ENCODE data around the gene ACAN. TPM values are rescaled to one million over a fixed set of nuclear protein-coding genes. Genes with fewer than 3 reads are reported as not detected.

The ACAN gene
- total RNA-seq, 2 experiments from 2014 or later, result not detected

DNA sequence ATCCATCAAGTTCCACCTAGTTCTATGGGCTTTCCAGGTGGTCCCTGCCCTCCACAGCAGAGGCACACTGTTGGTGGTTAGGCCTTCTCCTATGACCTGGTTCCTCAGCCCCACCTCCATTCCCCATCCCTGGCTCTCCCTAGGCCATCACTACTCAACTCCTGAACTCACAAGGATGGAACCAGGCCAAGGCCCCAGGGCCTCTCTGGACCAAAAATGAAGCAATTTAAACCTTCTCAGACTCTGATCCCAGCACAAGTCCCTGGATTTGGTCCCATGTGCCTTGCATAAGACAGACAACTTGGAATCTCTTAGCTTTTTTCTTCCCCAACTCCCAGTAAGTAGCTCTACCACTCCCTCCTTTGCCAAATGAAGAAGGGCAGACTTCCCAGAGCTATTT is 14.4 kb upstream of the ACAN start:
- H3K9me3 Mint-ChIP-seq, result no peaks in the 10 kb centered on the region
- H3K36me3 Mint-ChIP-seq (ENCODE audit: low read depth), result no peaks in the 10 kb centered on the region
- CTCF ChIA-PET, result no interaction called here
- DNase-seq, result no peak
- H3K4me1 Mint-ChIP-seq (ENCODE audit: low read depth), result no peaks in the 10 kb centered on the region
- H3K27ac Mint-ChIP-seq, result no peak overlapping the region
- H3K4me3 Mint-ChIP-seq, result no peak overlapping the region
- H3K27me3 Mint-ChIP-seq (ENCODE audit: low read depth), result peaks cover 17% of the 10 kb centered on the region
- intact Hi-C loops (cut with micrococcal nuclease), result no loop called here

- Mint-ChIP-seq H3K27me3 (ENCODE audit: low read depth) (peaks cover 24% of the 10 kb centered on the region), H3K9me3 (no peaks in the 10 kb centered on the region), H3K4me3 (no peak overlapping the region), H3K36me3 (ENCODE audit: low read depth) (no peaks in the 10 kb centered on the region), H3K4me1 (ENCODE audit: low read depth) (no peaks in the 10 kb centered on the region), H3K27ac (no peak overlapping the region)
- intact Hi-C loops (cut with micrococcal nuclease), result no loop called here
- DNase-seq, result no peak
- CTCF ChIA-PET, result no interaction called here
Observed at GRCh38 chr15:88790486-88790885, 12.8 kb upstream of the ACAN start.

DNA sequence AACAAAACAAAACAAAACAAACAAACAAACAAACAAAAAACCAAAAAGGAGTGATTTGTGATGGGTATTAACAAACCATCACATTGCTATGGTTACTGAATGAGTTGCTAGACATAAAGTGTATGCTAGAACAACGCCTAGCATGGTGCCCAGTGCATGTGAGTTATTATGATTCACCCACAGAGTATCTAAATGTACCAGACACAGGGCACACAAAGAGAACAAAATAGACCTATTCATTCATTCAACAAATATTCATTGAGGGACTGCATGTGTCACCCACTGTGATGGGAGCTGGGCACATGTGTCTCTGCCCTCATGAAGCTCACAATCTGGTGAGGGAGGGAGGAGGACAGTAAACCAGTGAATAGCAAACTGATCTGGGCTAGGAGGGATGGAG is 11.6 kb upstream of the ACAN start:
- Mint-ChIP-seq H3K4me3 (no peak overlapping the region), H3K27ac (no peak overlapping the region), H3K36me3 (ENCODE audit: low read depth) (no peaks in the 10 kb centered on the region), H3K9me3 (no peaks in the 10 kb centered on the region), H3K4me1 (ENCODE audit: low read depth) (no peaks in the 10 kb centered on the region), H3K27me3 (ENCODE audit: low read depth) (peaks cover 25% of the 10 kb centered on the region)
- CTCF ChIA-PET, result interaction anchor here (0.6 to 2.1 kb wide), 2 partner anchors 11 to 12 kb away, joined by 3 to 4 read pairs; partner anchors contain the start of gene ACAN
- DNase-seq, result no peak
- intact Hi-C loops (cut with micrococcal nuclease), result no loop called here

- no peak overlapping the region for H3K4me3 Mint-ChIP-seq
- intact Hi-C loops (cut with micrococcal nuclease), result no loop called here
- H3K4me1 Mint-ChIP-seq (ENCODE audit: low read depth), result no peaks in the 10 kb centered on the region
- no peaks in the 10 kb centered on the region for H3K36me3 Mint-ChIP-seq (ENCODE audit: low read depth)
- no peak overlapping the region for H3K27ac Mint-ChIP-seq
- peaks cover 26% of the 10 kb centered on the region for H3K27me3 Mint-ChIP-seq (ENCODE audit: low read depth)
- no peak for DNase-seq
- CTCF ChIA-PET, result interaction anchor here (2.1 kb wide), 1 partner anchor 11 kb away, joined by 4 read pairs; the partner anchor contains the start of gene ACAN
- no peaks in the 10 kb centered on the region for H3K9me3 Mint-ChIP-seq
Observed at GRCh38 chr15:88792342-88793282, 10.6 kb upstream of the ACAN start.

- Mint-ChIP-seq H3K4me3 (no peak overlapping the region), H3K36me3 (ENCODE audit: low read depth) (no peaks in the 10 kb centered on the region), H3K9me3 (no peaks in the 10 kb centered on the region), H3K4me1 (ENCODE audit: low read depth) (no peaks in the 10 kb centered on the region), H3K27me3 (ENCODE audit: low read depth) (peaks cover 36% of the 10 kb centered on the region), H3K27ac (no peak overlapping the region)
- DNase-seq, result no peak
- CTCF ChIA-PET, result interaction anchor here (2.1 kb wide), 1 partner anchor 9 kb away, joined by 4 read pairs; the partner anchor contains the start of gene ACAN
- intact Hi-C loops (cut with micrococcal nuclease), result no loop called here
Observed at GRCh38 chr15:88794001-88794400, 9.2 kb upstream of the ACAN start.

- intact Hi-C loops (cut with micrococcal nuclease), result no loop called here
- H3K4me1 Mint-ChIP-seq (ENCODE audit: low read depth), result peaks cover 5% of the 10 kb centered on the region
- CTCF ChIA-PET, result interaction anchor here (0.6 to 0.8 kb wide), 3 partner anchors 7 to 98 kb away, joined by 3 to 4 read pairs (median 3); partner anchors contain the start of gene HAPLN3
- H3K36me3 Mint-ChIP-seq (ENCODE audit: low read depth), result no peaks in the 10 kb centered on the region
- no peak overlapping the region for H3K4me3 Mint-ChIP-seq
- DNase-seq, result no peak
- H3K27me3 Mint-ChIP-seq (ENCODE audit: low read depth), result peaks cover 47% of the 10 kb centered on the region
- H3K9me3 Mint-ChIP-seq, result no peaks in the 10 kb centered on the region
- H3K27ac Mint-ChIP-seq, result no peak overlapping the region
Observed at GRCh38 chr15:88797663-88798339, 5.4 kb upstream of the ACAN start.

- Mint-ChIP-seq H3K27ac (no peak overlapping the region), H3K9me3 (no peaks in the 10 kb centered on the region), H3K4me3 (no peak overlapping the region), H3K4me1 (ENCODE audit: low read depth) (peaks cover 5% of the 10 kb centered on the region), H3K27me3 (ENCODE audit: low read depth) (peaks cover 46% of the 10 kb centered on the region), H3K36me3 (ENCODE audit: low read depth) (no peaks in the 10 kb centered on the region)
- intact Hi-C loops (cut with micrococcal nuclease), result no loop called here
- DNase-seq, result no peak
- CTCF ChIA-PET, result no interaction called here
Observed at GRCh38 chr15:88799341-88799740, 3.9 kb upstream of the ACAN start.

- H3K9me3 Mint-ChIP-seq, result no peaks in the 10 kb centered on the region
- intact Hi-C loops (cut with micrococcal nuclease), result no loop called here
- no peaks in the 10 kb centered on the region for H3K36me3 Mint-ChIP-seq (ENCODE audit: low read depth)
- CTCF ChIA-PET, result no interaction called here
- H3K27ac Mint-ChIP-seq, result no peak overlapping the region
- H3K4me1 Mint-ChIP-seq (ENCODE audit: low read depth), result peaks cover 5% of the 10 kb centered on the region
- peak; percentile 12 for DNase-seq
- H3K27me3 Mint-ChIP-seq (ENCODE audit: low read depth), result peaks cover 50% of the 10 kb centered on the region
- H3K4me3 Mint-ChIP-seq, result no peak overlapping the region
Observed at GRCh38 chr15:88800026-88800425, 3.2 kb upstream of the ACAN start.

GRCh38 chr15:88800738-88801137 is 2.5 kb upstream of the ACAN start:
- no peaks in the 10 kb centered on the region for H3K9me3 Mint-ChIP-seq
- H3K4me1 Mint-ChIP-seq (ENCODE audit: low read depth), result peaks cover 5% of the 10 kb centered on the region
- no peaks in the 10 kb centered on the region for H3K36me3 Mint-ChIP-seq (ENCODE audit: low read depth)
- CTCF ChIA-PET, result no interaction called here
- H3K27me3 Mint-ChIP-seq (ENCODE audit: low read depth), result peaks cover 55% of the 10 kb centered on the region
- H3K27ac Mint-ChIP-seq, result no peak overlapping the region
- DNase-seq, result no peak
- intact Hi-C loops (cut with micrococcal nuclease), result no loop called here
- H3K4me3 Mint-ChIP-seq, result no peak overlapping the region

GRCh38 chr15:88802250-88802990 is 816 bp upstream of the ACAN start:
- Mint-ChIP-seq H3K9me3 (no peaks in the 10 kb centered on the region), H3K27me3 (ENCODE audit: low read depth) (peaks cover 61% of the 10 kb centered on the region), H3K4me1 (ENCODE audit: low read depth) (peaks cover 5% of the 10 kb centered on the region), H3K36me3 (ENCODE audit: low read depth) (no peaks in the 10 kb centered on the region), H3K27ac (no peak overlapping the region), H3K4me3 (peak overlapping the region; percentile 49)
- intact Hi-C loops (cut with micrococcal nuclease), result no loop called here
- no peak for DNase-seq
- CTCF ChIA-PET, result interaction anchor here (0.6 to 1.4 kb wide), 2 partner anchors 10 to 11 kb away, joined by 3 to 4 read pairs; no protein-coding TSS in a partner anchor

DNA sequence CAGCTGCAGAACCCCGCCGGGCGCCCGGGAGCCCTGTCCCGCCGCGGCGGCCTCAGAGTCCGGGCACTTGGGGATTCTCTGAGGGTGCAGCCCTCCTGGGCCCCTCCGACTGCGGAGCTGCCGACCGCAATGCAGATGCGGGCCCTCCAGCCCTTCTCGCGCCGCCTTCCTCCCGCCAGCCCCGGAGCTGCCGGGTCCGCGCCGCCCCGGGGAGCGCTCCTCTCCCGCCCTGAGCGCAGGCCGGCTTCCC is 320 bp upstream of the ACAN start:
- Mint-ChIP-seq H3K9me3 (no peaks in the 10 kb centered on the region), H3K27me3 (ENCODE audit: low read depth) (peaks cover 60% of the 10 kb centered on the region), H3K27ac (no peak overlapping the region), H3K4me1 (ENCODE audit: low read depth) (peaks cover 5% of the 10 kb centered on the region), H3K4me3 (no peak overlapping the region), H3K36me3 (ENCODE audit: low read depth) (no peaks in the 10 kb centered on the region)
- CTCF ChIA-PET, result interaction anchor here (1.4 kb wide), 1 partner anchor 10 kb away, joined by 4 read pairs; no protein-coding TSS in a partner anchor
- no peak for DNase-seq
- intact Hi-C loops (cut with micrococcal nuclease), result no loop called here

GRCh38 chr15:88803920-88804247 is 648 bp downstream of the ACAN start:
- Mint-ChIP-seq H3K36me3 (ENCODE audit: low read depth) (no peaks in the 10 kb centered on the region), H3K4me3 (no peak overlapping the region), H3K27ac (no peak overlapping the region), H3K27me3 (ENCODE audit: low read depth) (peaks cover 51% of the 10 kb centered on the region), H3K9me3 (no peaks in the 10 kb centered on the region), H3K4me1 (ENCODE audit: low read depth) (peaks cover 5% of the 10 kb centered on the region)
- intact Hi-C loops (cut with micrococcal nuclease), result no loop called here
- no peak for DNase-seq
- CTCF ChIA-PET, result interaction anchor here (1.4 kb wide), 1 partner anchor 11 kb away, joined by 4 read pairs; no protein-coding TSS in a partner anchor
